T47D (cell line): ENCODE results near the gene DNAH17.

ENCODE experiments used
- DNase-seq, 2 experiments: peaks; one replicate each; pipeline versions ENCODE4 v3.0.0 to v3.0.0-alpha.2; 2011 to 2012; ENCODE audit warnings: low read depth in 1 of 2, low spot score in 1 of 2
- JUND ChIP-seq: IDR thresholded peaks from 2 replicates; pipeline ENCODE4 v1.6.1; 2012; ENCODE audit warnings: low read depth
- in situ Hi-C: cut with HindIII; loops from 2 replicates; pipeline ENCODE4 v1.10.0; 2016; ENCODE audit warnings: low sequenced_read_pairs, low pct_unique_long_range_greater_than_20kb

The DNAH17 gene

GRCh38 chr17:78394209-78394608, 183.0 kb downstream of the DNAH17 start:
- in situ Hi-C loops = no loop called here
- TF ChIP-seq JUND = no peak
- DNase-seq = no peak

GRCh38 chr17:78393575-78393974, 183.6 kb downstream of the DNAH17 start:
- in situ Hi-C loops = no loop called here
- DNase-seq = peak in 1 of 2 experiments; percentile 32
- no peak for TF ChIP-seq JUND

- no peak for TF ChIP-seq JUND
- in situ Hi-C loops = no loop called here
- no peak for DNase-seq
Measured at GRCh38 chr17:78392295-78392694, 184.9 kb downstream of the DNAH17 start.

- TF ChIP-seq JUND = no peak
- DNase-seq = no peak
- in situ Hi-C loops = no loop called here
Measured at GRCh38 chr17:78391843-78392242, 185.4 kb downstream of the DNAH17 start.

- TF ChIP-seq JUND = no peak
Measured at GRCh38 chr17:78391051-78391431, 186.2 kb downstream of the DNAH17 start.

GRCh38 chr17:78390241-78391050, 186.8 kb downstream of the DNAH17 start:
- no peak for TF ChIP-seq JUND
- no peak for DNase-seq
- in situ Hi-C loops = no loop called here

More at GRCh38 chr17:78391051-78391431, 186.2 kb downstream of the DNAH17 start:
- no peak for DNase-seq
- in situ Hi-C loops = no loop called here

- TF ChIP-seq JUND = no peak
- in situ Hi-C loops = no loop called here
- no peak for DNase-seq
Measured at GRCh38 chr17:78387977-78388941, 188.9 kb downstream of the DNAH17 start.

GRCh38 chr17:78384479-78385175, 192.6 kb downstream of the DNAH17 start:
- TF ChIP-seq JUND = no peak
- no peak for DNase-seq
- in situ Hi-C loops = no loop called here

GRCh38 chr17:78383725-78384471, 193.3 kb downstream of the DNAH17 start:
- TF ChIP-seq JUND = no peak
- no peak for DNase-seq
- in situ Hi-C loops = no loop called here

GRCh38 chr17:78381601-78382232, 195.5 kb downstream of the DNAH17 start:
- no peak for TF ChIP-seq JUND
- in situ Hi-C loops = no loop called here
- DNase-seq = no peak

- no peak for DNase-seq
- in situ Hi-C loops = no loop called here
- TF ChIP-seq JUND = no peak
Measured at GRCh38 chr17:78380370-78380769, 196.8 kb downstream of the DNAH17 start.
